ENCODE measurements around the gene NLGN4Y. TPM values are rescaled to one million over a fixed set of nuclear protein-coding genes. Genes with fewer than 3 reads are reported as not detected.

NLGN4Y gene
- total RNA-seq, 1 experiment from 2014 or later: 2.1 TPM

DNA sequence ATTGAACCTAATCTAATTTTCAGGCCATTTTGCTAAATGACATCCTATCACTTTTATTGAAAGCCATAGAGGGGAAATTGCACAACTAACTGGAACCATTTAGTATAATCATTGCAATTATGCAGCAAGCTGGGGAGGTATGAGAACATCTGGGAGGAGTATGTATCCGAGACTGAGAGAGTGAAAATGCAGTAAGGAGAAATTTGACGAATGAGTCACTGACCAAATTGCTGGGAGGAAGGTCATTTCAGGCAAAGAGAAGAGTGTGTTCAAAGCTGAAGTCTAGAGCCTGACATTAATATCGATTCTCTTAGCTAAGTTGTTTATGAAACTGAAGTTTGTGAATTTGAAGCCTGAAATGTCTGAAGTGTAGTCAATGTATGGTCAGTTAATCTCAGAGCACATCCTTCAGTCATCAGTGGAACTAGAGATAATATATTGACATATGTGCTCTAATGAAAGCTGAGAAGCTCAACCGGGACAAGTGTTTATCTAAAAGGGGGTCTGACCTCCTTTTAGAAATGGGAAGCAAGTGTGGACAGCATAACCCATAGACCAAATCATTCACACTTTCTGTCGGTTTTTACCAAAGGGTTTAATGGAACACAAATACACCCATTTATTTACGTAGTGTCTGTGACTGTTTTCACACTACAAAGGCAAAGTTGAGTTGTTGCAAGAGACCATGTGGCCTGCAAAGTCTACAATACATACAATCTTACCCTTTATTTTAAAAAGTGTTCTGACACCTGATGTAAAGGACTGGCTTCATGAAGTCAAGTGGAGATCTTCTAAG is 120.0 kb downstream of the NLGN4Y start:
- DNase-seq (ENCODE audit: low read depth): peak; percentile 58

DNA sequence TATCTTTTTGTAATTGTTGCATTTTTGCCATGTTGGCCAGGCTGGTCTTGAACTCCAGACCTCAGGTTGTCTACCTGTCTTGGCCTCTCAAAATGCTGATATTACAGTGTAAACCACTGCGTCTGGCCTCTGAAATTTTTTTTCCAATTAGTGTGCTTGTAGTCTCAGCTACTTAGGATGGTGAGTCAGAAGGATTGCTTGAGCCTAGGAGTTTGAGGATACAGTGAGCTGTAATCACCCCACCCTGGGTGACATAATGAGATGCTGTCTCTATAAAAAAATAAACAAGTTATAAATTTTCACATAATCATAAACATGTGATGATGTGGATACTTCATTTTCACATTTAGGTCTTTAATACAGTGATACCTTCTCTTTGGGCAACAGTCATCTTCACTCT is 154.9 kb downstream of the NLGN4Y start:
- DNase-seq (ENCODE audit: low read depth): no peak

- no peak for DNase-seq (ENCODE audit: low read depth)
These were observed 170.2 kb downstream of the NLGN4Y start for GRCh38 chrY:14694543-14694942.

GRCh38 chrY:14708158-14708557 is 183.8 kb downstream of the NLGN4Y start:
- DNase-seq (ENCODE audit: low read depth): no peak

- no peak for DNase-seq (ENCODE audit: low read depth)
These were observed 217.3 kb downstream of the NLGN4Y start for GRCh38 chrY:14741596-14741995.

DNA sequence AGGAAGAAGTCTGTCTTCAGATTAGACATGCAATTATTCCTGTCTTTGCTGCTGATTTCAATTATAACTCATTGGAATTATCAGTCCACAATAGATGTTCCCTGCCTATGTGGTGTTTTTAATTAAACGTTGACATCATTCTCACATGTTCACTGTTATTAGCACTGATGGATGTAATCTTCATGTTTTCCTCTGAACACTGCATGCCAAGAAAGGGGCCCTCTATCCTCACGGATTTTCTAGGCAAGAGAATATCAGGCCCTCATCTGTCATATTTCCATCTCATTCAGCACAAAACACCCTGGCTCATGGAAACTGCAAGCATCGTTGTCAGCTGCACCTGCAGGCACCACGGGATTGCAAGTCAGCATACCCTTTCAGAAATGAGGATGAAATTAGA is 224.0 kb downstream of the NLGN4Y start:
- no peak for DNase-seq (ENCODE audit: low read depth)

GRCh38 chrY:14755571-14755970 is 231.2 kb downstream of the NLGN4Y start:
- DNase-seq (ENCODE audit: low read depth): no peak

DNA sequence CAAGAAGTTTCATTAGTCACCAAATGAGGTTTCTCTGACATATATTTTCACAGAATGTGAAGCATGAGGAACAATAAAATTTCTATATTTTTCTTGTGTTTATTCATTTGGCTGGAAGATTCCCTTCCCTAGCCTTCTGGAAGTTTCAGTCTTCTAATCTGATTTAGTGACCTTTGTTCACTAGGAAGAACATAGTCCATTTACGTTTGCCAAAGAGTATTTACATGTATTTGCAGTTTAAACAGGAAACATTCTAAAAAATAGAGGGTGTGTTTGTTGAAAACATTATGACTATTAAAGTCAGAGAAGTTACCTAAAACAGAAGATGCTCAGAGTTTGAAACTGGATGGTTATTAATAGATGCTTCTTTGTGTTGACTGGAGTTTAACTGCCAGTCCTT is 238.6 kb downstream of the NLGN4Y start:
- no peak for DNase-seq (ENCODE audit: low read depth)

GRCh38 chrY:14763600-14763999 is 239.3 kb downstream of the NLGN4Y start:
- no peak for DNase-seq (ENCODE audit: low read depth)

DNA sequence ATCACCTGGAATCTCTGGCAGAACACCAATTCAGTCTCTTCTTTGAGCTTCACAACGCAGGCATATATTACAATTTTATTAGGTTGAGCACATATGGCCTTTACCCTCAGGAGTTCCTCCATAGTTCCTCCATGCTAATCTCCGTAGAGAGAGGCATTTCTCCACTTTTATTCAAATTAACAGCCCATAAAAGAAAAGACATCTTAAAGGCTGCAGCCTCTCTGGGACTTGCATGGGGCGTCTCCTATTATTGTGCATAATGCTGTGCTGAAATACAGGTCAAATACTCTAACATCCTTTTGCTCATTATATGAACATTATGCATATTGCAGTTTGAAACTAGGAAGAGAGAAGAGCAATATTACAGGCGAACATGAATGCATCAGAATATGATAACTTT is 253.9 kb downstream of the NLGN4Y start:
- no peak for DNase-seq (ENCODE audit: low read depth)

DNA sequence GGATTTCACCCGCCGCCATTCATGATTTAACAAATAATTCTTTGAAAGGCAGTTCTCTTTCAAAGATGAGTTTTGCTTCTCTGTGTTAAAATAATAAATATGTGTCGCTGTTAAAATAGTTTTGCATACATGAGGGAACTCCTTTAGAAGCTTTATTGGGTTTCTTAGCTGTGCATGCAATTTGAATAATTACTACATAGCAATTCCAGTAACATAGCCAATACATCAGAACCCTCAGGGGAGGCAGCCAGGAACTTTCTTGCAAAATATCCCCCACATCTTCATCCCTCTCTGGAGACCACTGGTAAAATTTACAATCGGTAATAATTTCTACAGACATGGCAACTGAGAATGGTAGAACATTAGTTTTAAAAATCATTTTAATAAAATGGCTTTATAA is 268.8 kb downstream of the NLGN4Y start:
- DNase-seq (ENCODE audit: low read depth): no peak

DNA sequence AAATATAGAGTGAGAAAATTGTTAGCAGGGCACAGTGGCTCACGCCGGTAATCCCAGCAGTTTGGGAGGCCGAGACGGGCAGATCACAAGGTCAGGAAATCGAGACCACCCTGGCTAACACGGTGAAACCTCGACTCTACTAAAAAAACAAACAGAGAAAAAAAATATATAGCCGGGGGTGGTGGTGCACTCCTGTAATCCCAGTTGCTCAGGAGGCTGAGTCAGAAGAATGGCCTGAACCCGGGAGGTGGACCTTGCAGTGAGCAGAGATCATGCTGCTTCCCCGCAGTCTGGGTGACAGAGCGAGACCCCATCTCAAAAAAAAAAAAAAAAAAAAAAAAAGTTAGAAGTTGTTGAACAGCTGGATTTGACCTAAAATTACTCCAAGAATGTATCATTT is 269.3 kb downstream of the NLGN4Y start:
- DNase-seq (ENCODE audit: low read depth): no peak

DNA sequence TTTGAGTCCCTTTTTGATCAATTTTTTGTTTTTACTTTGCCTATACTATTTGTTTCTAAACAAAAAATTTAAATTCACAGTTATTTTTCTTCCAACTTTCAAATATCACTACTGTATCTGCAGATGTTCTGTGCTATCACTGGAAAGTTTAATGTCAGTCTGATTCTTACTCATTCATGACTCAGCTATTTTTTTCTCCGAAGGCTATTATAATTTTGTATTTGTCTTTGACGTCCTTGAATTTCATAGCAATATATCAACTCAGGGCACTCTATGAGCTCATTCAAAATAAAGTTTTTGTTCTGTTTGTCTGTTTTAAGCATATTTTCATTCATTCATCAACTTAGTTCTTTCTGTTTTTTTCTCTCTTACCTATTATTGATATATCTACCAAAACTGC is 273.7 kb downstream of the NLGN4Y start:
- DNase-seq (ENCODE audit: low read depth): peak; percentile 6

DNA sequence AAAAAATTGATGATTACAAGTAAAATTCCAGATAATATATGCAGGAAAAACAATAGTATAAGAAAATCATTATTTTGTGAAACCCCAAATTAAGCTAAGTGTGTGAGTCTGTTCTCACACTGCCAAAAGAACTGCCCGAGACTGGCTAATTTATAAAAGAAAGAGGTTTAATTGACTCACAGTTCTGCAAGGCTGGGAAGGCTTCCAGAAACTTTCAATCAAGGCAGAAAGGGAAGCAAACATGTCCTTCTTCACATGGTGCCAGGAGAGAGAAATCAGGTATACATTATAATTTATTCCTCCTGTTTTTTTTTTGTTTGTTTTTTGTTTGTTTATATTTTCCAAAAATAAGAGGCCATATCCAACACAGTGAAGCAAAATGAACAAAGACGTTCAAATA is 276.8 kb downstream of the NLGN4Y start:
- no peak for DNase-seq (ENCODE audit: low read depth)

DNA sequence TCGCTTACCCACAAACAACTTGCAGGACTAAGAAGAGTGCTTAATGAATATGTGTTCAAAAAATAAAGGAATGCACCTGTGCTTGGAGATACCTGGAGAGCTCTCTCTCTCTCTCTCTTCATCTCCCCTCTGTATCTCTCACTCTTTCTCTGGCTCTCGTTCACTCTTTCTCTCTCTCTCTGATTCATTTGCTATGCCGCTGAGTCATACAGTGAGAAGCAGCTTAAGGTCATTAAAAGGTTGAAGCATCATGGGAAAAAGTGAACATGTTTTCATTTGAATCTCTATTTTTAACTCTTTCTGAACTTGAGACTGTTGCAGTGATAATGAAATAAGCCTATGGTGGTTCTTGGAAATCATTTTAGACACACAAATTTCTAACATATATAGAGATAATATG is 277.8 kb downstream of the NLGN4Y start:
- peak; percentile 71 for DNase-seq (ENCODE audit: low read depth)

GRCh38 chrY:14804041-14804440 is 279.7 kb downstream of the NLGN4Y start:
- peak; percentile 74 for DNase-seq (ENCODE audit: low read depth)

DNA sequence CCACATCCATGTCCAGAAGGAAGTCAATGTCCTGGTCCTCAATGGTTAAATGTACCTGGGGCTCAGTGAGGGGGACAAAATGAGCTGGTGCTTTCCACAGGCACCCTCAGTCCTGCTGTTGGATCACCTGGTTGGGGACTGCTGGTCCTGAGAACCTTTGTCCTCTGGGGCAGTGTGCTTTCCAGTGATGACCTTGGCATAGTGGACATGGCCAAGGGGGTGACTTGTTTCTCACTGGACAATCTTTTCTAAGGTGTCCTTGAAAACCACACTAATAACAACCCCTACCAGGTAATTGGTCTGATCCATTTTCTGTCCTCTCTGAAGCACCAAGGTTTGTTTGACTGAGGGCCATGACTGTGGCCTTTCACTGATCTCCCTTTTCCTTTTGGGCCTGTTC is 294.1 kb downstream of the NLGN4Y start:
- no peak for DNase-seq (ENCODE audit: low read depth)

GRCh38 chrY:14822201-14822600 is 297.9 kb downstream of the NLGN4Y start:
- peak; percentile 48 for DNase-seq (ENCODE audit: low read depth)

DNA sequence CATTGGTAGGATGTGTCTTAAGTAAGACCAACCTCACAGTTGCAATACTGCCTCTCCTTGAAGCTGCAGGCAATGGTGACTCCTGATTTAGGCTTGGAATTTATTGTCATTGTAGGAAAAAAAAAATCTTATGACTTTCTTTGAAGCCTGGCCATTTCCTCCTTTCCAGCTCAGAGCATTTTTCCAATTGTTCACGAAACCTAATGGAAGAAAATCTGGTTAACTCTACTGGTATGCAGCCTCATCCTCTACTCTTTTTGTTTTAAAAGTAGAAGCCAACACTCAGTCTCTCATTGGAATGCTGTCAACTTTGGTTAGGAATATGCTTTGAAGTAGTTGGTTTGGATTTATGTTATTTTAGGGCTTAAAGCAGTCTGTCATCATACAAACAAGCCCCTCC is 298.6 kb downstream of the NLGN4Y start:
- DNase-seq (ENCODE audit: low read depth): no peak

- DNase-seq (ENCODE audit: low read depth): no peak
These were observed 300.3 kb downstream of the NLGN4Y start for GRCh38 chrY:14824583-14824982.

DNA sequence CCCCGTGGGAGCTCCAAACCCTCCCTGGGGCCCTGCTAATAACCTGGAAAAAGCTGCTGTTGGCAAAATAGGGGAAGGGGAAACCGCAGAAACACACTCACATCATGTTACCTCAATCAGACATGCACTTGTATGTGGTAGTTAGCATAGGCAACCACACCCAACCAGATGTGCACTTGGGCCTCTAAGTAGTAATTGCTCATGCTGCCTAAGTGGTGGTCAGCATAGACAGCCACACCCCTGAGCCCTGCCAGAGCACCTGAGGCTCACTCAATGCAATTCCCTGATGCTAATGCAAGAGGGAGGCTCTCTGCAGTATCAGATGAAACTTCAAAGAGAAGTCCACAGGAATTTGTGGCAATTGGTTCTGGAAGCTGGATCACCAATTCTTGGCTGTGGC is 301.4 kb downstream of the NLGN4Y start:
- DNase-seq (ENCODE audit: low read depth): no peak

GRCh38 chrY:14828531-14828930 is 304.2 kb downstream of the NLGN4Y start:
- DNase-seq (ENCODE audit: low read depth): peak; percentile 46

- no peak for DNase-seq (ENCODE audit: low read depth)
These were observed 305.1 kb downstream of the NLGN4Y start for GRCh38 chrY:14829366-14829885.

Measured in HT1080 (cell line).